ENCODE measurements around the gene VDAC1.
A peak's percentile ranks its signal among the peaks of the same experiment; 100 is the strongest.

VDAC1 gene

GRCh38 chr5:133921979-133922378 lies 82.8 kb downstream of the VDAC1 start:
- peak; percentile 54 for DNase-seq
